ENCODE measurements around the gene SRF. TPM values are rescaled to one million over a fixed set of nuclear protein-coding genes. Genes with fewer than 3 reads are reported as not detected.

Gene SRF
- total RNA-seq, 1 experiment from 2014 or later, result 31.3 TPM

DNA sequence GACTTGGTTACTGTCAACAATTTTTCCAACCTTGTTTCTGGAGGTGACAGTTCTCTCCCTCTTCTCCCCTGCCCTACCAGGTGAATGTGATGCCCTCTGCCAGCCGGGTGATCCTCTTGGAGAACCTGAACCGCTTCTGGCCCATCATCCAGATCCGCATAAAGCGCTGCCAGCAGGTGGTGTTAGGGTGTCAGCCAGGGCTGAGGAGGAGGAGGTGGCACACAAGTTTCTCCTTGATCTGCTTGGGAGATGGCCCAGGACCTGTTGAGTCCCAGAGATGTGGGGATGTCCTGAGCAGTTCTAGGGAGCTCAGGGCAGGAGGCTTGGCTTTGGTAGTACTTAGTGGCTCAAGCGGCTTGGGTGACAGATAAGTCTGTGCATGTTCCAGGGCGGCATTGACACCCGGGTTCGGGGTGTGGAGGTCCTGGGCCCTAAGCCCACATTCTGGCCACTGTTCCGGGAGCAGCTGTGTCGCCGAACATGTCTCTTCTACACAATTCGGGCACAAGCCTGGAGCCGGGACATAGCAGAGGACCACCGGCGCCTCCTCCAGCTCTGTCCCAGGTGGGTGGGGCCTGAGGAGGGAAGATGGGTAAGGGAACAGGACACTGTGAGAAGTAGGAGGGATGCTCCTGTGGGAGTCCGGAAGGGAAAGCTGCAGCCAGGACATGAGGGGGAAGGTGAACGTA, 32.1 kb downstream of the SRF start:
- ChIA-PET CTCF (no interaction called here), POLR2A (no interaction called here)
- no peaks in the 10 kb centered on the region; the same call in 1 of the 2 replicates for H3K27me3 ChIP-seq (replicated peaks; ENCODE audit: control insufficient read depth, insufficient read depth, low read length)
- Mint-ChIP-seq H3K9me3 (ENCODE audit: unreplicated experiment) (no peaks in the 10 kb centered on the region), H3K27ac (ENCODE audit: unreplicated experiment) (no peak overlapping the region), H3K4me3 (ENCODE audit: unreplicated experiment) (no peak overlapping the region), H3K4me1 (ENCODE audit: low read depth, unreplicated experiment) (no peaks in the 10 kb centered on the region), H3K27me3 (ENCODE audit: insufficient read depth, unreplicated experiment) (no peaks in the 10 kb centered on the region), H3K36me3 (ENCODE audit: insufficient read depth, unreplicated experiment) (no peaks in the 10 kb centered on the region)
- no peaks in the 10 kb centered on the region for H3K4me1 ChIP-seq
- H3K9me3 ChIP-seq, result no peaks in the 10 kb centered on the region
- no peak overlapping the region for H3K4me3 ChIP-seq (ENCODE audit: low read depth, low read length)
- no peak for TF ChIP-seq CTCF (IDR thresholded peaks at IDR 0.05; ENCODE audit: insufficient read depth in 1 of 2, low read depth in 1 of 2, low read length in 1 of 2, severe bottlenecking in 1 of 2, unreplicated experiment in 1 of 2)
- H3K36me3 ChIP-seq (ENCODE audit: control insufficient read depth, insufficient read depth, low read length), result no peaks in the 10 kb centered on the region
- peak in 1 of 2 experiments; percentile 19 for DNase-seq
- no TSS peak for BruUV-seq (replicated peaks)
- intact Hi-C loops (cut with micrococcal nuclease; ENCODE audit: unreplicated experiment), result no loop called here

DNA sequence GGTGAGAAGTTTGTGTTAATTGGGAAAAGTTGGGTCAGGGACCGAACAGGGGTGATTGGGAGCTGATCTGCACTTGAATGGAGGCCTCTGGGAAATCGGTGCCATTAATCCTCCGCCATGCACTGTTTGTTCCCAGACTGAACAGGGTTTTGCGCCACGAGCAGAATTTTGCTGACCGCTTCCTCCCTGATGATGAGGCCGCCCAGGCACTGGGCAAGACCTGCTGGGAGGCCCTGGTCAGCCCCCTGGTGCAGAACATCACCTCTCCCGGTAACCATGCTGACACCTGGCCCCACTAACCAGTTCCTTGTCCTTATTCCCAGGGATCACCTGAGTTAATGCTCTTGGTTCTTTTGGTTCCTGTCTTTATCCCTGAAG, 32.6 kb downstream of the SRF start:
- TF ChIP-seq CTCF (IDR thresholded peaks at IDR 0.05; ENCODE audit: insufficient read depth in 1 of 2, low read depth in 1 of 2, low read length in 1 of 2, severe bottlenecking in 1 of 2, unreplicated experiment in 1 of 2), result no peak
- peak in 1 of 2 experiments; percentile 21 for DNase-seq
- H3K9me3 Mint-ChIP-seq (ENCODE audit: unreplicated experiment), result no peaks in the 10 kb centered on the region
- no peaks in the 10 kb centered on the region for H3K36me3 Mint-ChIP-seq (ENCODE audit: insufficient read depth, unreplicated experiment)
- ChIA-PET CTCF (interaction anchor here (1.4 kb wide), 1 partner anchor 25 kb away, joined by 3 read pairs; the partner anchor contains the start of gene DNPH1), POLR2A (no interaction called here)
- H3K27ac Mint-ChIP-seq (ENCODE audit: unreplicated experiment), result no peak overlapping the region
- no peaks in the 10 kb centered on the region for H3K4me1 Mint-ChIP-seq (ENCODE audit: low read depth, unreplicated experiment)
- no peaks in the 10 kb centered on the region for H3K36me3 ChIP-seq (ENCODE audit: control insufficient read depth, insufficient read depth, low read length)
- intact Hi-C loops (cut with micrococcal nuclease; ENCODE audit: unreplicated experiment), result no loop called here
- H3K4me3 ChIP-seq (ENCODE audit: low read depth, low read length), result no peak overlapping the region
- H3K4me1 ChIP-seq, result no peaks in the 10 kb centered on the region
- H3K4me3 Mint-ChIP-seq (ENCODE audit: unreplicated experiment), result no peak overlapping the region
- H3K27me3 ChIP-seq (replicated peaks; ENCODE audit: control insufficient read depth, insufficient read depth, low read length), result no peaks in the 10 kb centered on the region; the same call in 1 of the 2 replicates
- H3K27me3 Mint-ChIP-seq (ENCODE audit: insufficient read depth, unreplicated experiment), result no peaks in the 10 kb centered on the region
- no TSS peak for BruUV-seq (replicated peaks)
- no peaks in the 10 kb centered on the region for H3K9me3 ChIP-seq

DNA sequence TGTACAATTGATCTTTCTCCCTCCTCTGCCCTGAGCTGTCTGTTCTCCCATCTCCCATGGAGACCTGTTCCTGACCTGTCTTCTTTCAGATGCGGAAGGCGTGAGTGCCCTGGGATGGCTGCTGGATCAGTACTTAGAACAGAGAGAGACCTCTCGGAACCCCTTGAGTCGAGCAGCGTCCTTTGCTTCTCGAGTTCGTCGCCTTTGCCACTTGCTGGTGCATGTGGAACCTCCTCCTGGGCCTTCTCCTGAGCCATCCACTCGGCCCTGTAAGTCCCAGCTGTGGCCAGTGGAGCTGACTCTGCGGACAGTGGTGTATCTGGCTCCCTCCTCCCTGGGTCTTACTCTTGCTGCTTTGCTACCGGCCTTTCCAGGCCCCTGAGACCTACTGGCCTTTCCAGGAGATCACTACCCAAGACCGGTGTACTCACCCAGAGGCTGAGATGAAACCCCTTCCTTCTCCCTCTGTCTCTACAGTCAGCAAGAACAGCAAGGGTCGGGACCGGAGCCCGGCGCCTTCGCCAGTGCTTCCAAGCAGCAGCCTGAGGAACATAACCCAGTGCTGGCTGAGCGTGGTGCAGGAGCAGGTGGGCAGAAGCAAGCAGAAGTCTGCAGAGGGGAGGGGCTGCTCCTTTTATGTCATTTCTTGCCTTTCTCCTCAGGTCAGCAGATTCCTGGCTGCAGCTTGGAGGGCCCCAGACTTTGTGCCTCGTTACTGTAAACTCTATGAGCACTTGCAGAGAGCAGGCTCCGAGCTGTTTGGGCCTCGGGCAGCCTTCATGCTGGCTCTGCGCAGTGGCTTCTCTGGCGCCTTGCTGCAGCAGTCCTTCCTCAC, 33.4 kb downstream of the SRF start:
- CTCF ChIA-PET, result interaction anchor here (1.4 kb wide), 1 partner anchor 24 kb away, joined by 3 read pairs; the partner anchor contains the start of gene DNPH1
- Mint-ChIP-seq H3K27ac (ENCODE audit: unreplicated experiment) (no peak overlapping the region), H3K4me3 (ENCODE audit: unreplicated experiment) (no peak overlapping the region), H3K36me3 (ENCODE audit: insufficient read depth, unreplicated experiment) (no peaks in the 10 kb centered on the region), H3K27me3 (ENCODE audit: insufficient read depth, unreplicated experiment) (no peaks in the 10 kb centered on the region), H3K9me3 (ENCODE audit: unreplicated experiment) (no peaks in the 10 kb centered on the region), H3K4me1 (ENCODE audit: low read depth, unreplicated experiment) (no peaks in the 10 kb centered on the region)
- Histone ChIP-seq H3K9me3 (no peaks in the 10 kb centered on the region), H3K4me3 (ENCODE audit: low read depth, low read length) (no peak overlapping the region), H3K27me3 (replicated peaks; ENCODE audit: control insufficient read depth, insufficient read depth, low read length) (no peaks in the 10 kb centered on the region; the same call in 1 of the 2 replicates), H3K4me1 (no peaks in the 10 kb centered on the region), H3K36me3 (ENCODE audit: control insufficient read depth, insufficient read depth, low read length) (no peaks in the 10 kb centered on the region)
- peak in 1 of 2 experiments; percentile 29 for DNase-seq
- BruUV-seq (replicated peaks), result no TSS peak
- POLR2A ChIA-PET, result no interaction called here
- intact Hi-C loops (cut with micrococcal nuclease; ENCODE audit: unreplicated experiment), result no loop called here
- TF ChIP-seq CTCF (IDR thresholded peaks at IDR 0.05; ENCODE audit: insufficient read depth in 1 of 2, low read depth in 1 of 2, low read length in 1 of 2, severe bottlenecking in 1 of 2, unreplicated experiment in 1 of 2), result no peak

Data from Caco-2 (cell line).